ENCODE results near the gene LOX. TPM values are rescaled to one million over a fixed set of nuclear protein-coding genes. Genes with fewer than 3 reads are reported as not detected.

The LOX gene, protein sequence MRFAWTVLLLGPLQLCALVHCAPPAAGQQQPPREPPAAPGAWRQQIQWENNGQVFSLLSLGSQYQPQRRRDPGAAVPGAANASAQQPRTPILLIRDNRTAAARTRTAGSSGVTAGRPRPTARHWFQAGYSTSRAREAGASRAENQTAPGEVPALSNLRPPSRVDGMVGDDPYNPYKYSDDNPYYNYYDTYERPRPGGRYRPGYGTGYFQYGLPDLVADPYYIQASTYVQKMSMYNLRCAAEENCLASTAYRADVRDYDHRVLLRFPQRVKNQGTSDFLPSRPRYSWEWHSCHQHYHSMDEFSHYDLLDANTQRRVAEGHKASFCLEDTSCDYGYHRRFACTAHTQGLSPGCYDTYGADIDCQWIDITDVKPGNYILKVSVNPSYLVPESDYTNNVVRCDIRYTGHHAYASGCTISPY
- total RNA-seq = 22.4 and 151 TPM in 2 replicates

DNA sequence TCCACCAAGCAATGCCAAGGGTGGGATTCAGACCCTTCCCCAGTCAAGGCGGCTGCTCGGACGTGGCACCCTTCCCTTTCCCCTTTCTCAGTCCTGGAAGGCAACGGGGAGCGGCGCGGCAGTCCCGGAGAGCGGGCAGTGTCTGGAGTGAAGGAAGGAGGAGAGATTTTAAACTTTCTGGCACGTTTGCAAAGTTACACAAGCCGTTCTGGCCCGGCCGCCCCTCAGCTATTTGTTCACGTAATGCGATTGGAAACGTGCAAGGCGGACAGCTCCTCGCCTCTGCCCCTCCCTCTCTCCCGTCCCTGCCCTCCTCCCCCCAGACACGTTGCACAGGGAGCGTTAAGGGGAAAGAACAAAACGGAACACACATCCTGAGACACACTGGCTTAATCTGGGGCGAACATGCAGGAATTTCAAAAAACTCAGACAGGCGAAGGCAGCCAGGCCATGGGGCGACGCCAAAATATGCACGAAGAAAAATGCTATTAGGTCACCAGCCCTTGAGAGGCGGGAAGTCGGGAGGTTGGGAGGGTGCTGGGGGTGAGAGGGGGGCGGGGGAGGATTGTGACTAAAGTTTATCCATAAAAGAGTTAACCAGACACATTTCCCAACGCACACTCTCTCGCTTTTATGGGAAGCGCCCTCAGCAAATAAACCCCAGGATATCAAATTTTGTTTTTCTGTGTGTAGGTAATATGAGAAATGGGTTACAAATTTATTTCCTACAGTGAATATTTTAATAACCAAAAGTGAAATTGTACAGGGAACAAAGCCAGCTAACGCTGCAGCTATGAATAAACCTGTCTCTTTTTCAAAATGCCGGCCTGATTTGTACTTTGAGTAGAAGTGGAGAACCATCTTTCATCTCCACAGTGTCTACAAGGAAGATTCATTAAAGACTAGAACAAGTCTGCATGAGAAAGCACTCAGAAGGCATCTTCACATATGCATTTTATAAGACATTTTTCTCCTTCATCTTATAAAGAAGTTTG is at the start of gene LOX:
Gene LOX, minus strand, starts transcription at position 144 of the 995 bp plus-strand sequence. CDS start 274 bp downstream, outside the sequence.

Other genes with a start within 250 kb of the LOX start
- gene FTMT, start 226.4 kb downstream of the LOX start, total RNA-seq = not detected in 2 replicates
- 19.7 and 20.1 TPM in 2 replicates for gene SRFBP1, start 116.3 kb downstream of the LOX start, total RNA-seq
- 0.09 TPM in 1 of 2 replicates, not detected in the other for gene ZNF474, start 51.3 kb upstream of the LOX start, total RNA-seq
- gene SNCAIP, start 234.0 kb upstream of the LOX start, total RNA-seq = 4.4 and 14.4 TPM in 2 replicates

All from endothelial cell of coronary artery (primary cell).